HG02943 (cell line): ENCODE results near the gene XRCC1.

Experiments used
- ATAC-seq: cut with Tn5 transposase; IDR thresholded peaks from one replicate; pipeline ENCODE4 v1.9.1; 2021; ENCODE audit warnings: mild to moderate bottlenecking, low read depth, moderate library complexity; ENCODE audit not compliant: unreplicated experiment

The XRCC1 gene

DNA sequence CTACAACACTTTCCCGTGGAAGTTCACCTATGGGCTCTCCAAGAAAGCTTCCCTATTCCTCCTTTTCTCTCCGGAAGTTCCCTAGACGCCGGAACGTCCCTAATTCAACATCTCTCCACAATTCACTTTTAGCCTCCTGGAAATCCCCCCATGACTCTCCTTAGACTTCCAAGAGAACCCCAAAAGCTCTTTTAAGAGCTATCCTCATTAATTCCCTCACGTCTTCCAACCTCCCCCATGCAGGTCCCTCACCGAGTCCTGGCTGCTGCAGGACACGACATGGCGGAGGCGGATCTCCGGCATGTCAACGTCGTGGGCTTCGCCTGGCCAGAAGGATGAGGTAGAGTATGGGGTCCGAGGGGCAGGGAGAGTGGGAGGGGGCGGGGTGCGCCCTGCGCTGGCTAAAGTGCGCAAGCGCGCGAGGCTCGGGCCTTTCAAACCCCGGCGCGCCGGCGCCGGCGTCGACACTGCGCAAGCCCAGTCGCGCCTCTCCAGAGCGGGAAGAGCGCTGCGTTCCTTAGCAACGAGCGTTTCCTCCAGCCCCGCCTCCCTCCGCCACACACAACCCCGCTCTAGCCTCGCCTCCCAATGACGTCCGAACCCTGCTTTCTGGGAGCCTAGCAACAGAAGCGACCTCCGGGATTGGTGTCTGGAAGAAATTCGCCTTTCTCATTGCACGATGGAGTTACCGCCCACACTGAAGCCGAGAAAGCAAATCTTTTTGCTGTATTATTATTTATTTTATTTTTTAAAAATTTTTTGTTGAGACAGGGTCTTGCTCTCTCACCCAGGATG, at the start of gene XRCC1, which contains the start of gene PINLYP:
Gene XRCC1, minus strand, starts transcription at position 372 of the 795 bp plus-strand sequence. Its CDS starts 69 bp downstream, at position 303.
Gene PINLYP, plus strand, starts transcription at position 646 of the 795 bp plus-strand sequence. CDS start 1,391 bp downstream, outside the sequence.
- ATAC-seq, result peak; percentile 96

DNA sequence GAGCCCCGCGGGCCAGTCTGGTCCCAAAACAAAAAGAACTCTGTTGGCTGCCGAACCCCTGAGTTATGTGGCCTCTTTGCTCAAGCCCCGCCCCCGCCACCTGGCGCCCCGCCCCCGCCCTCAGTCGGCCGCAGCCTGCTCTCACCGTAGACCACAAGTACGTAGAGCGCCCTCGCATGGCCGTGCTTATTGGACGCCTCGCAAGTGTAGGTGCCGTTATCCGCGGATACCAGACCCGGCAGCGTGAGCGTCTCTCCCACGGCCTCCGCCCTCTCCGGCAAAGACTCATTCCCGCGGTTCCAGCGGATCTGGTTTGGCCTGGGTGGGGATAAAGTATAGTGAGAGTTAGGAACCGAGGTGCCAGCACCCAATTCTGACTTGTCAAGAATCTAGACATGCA, 49.6 kb upstream of the XRCC1 start:
- no peak for ATAC-seq

DNA sequence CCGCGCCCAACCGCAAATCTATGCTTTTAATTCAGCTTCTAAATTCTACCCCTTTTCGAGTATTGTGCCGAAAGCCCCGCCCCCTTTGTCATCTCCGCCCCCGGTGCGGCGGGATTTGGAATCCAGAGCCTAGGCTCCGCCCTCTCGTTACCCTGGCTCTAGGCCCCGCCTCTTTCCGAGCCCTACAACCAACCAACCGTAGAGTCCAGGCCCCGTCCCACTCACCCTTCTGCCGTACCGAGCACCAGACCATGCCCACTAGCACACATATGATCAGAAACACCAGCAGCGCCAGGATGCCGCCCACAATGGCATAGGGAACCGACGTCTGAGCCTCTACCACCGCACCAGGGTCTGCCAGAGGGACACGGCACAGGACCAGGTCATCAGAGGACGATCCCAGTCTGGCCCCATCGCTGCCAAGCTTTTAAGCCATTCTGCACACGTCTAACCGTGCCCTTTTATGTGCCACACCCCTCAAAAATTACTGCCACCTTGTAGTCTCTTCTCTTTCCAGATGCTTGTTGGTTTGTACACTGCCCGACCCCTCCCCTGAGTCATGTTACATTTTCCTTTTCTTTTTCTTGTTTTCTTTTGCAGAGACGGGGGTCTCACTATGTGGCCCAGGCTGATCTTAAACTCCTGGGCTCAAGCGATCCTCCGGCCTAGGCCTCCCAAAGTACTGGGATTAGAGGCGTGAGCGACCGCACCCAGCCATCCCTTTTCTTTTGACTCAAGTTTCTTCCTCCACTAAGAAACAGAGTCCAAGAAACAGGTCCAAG, 48.8 kb upstream of the XRCC1 start:
- ATAC-seq, result no peak

DNA sequence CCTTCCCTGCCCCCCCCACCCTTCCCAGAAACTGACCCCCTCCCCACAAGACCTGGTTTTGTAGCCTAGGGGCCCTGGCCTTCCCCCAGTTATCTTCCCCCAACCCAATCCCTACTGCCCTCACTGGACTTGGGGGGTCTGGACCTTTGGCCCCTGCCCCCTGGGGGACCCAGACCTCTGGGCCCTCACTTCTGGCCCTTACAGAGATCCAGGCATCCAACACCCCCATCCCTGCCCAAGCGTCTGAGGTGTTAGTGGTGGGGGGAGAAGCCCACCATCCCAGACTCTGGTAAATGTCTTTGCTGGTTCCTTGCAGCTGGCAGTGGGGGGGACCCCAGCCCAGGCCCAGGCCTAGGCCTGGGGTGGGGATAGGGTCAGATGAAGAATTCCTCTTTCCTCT, 47.6 kb upstream of the XRCC1 start:
- ATAC-seq, result no peak

DNA sequence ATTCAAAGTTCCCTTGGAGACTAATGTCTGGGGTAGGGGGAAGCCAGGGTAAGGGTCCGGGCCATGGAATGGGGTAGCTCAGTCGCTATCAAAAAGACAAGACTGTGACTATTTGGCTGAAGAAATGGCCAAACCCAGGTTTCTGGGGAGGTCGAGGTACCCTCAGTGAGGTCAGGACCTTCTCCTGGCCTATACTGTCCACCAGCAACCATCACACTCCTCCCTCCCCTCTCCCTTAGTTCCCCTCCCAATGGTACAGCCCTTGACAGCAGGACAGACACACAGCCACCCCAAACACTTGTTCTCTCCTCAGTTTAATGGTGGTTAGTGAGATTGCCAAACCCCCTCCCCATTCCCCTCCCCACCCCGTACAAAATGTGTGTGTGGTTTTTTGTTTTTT, 46.7 kb upstream of the XRCC1 start:
- no peak for ATAC-seq

- peak; percentile 5 for ATAC-seq
Observed at GRCh38 chr19:43620061-43621001, 45.0 kb upstream of the XRCC1 start.

DNA sequence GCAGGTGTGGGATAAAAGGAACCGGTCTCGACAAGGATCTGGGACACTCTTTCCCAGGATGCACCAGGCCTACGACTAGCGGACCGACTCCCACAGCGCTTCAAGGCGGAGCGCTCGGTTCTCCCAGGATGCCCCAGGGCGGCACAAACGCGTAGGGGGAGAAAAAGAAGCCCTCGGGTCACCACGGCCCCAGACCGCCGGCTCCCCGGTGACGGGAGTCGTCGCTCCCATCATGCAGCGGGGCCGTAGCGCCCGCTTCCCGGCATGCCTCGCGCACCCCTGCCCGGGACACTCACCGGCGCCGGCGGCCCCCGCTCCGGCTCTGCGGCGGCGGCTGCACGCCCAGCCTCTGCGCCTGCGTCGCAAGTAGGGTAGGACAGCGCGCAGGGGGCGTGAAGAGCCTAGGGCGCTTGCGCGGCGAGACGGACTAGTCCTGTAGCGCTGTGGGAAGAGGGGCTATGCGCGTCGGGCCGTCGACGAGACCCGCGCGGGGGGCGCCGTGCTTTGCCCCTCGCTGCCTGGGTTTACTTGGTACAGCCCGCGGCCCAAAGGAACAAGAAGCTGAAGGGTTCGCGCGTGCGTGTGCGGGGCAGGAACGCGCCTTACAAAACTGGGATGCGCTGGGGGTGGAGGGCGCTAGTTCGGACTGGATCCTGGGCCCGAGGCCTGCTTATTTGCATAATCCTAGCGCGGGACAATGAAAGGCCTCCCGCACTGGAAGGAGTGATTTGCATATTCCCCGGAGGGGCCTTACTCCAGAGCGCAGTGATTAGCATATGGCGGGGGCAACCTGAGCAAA, 44.1 kb upstream of the XRCC1 start, which contains the start of gene ZNF428:
Gene ZNF428, minus strand, starts transcription at position 368 of the 799 bp plus-strand sequence. CDS start 5,325 bp downstream, outside the sequence.
- ATAC-seq, result peak; percentile 70

DNA sequence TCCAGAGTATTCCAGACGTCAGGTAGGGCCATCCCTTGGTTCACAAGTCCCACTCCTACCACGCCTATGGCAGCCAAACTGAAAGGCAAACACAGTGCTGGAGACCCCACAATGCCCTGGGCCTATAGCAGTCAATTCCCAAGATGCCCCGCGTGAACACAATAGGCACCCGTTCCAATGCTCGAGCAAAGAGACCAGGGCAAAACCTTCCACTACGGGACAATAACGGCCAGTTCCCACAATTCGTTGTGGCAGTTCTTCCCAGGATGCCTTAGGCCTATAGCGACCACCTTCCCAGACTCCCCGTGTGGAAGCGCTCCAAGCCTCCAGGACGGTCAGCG, 43.6 kb upstream of the XRCC1 start:
- peak; percentile 22 for ATAC-seq

GRCh38 chr19:43616954-43617353, 41.6 kb upstream of the XRCC1 start:
- no peak for ATAC-seq

- no peak for ATAC-seq
Observed at GRCh38 chr19:43616306-43616705, 41.0 kb upstream of the XRCC1 start.

DNA sequence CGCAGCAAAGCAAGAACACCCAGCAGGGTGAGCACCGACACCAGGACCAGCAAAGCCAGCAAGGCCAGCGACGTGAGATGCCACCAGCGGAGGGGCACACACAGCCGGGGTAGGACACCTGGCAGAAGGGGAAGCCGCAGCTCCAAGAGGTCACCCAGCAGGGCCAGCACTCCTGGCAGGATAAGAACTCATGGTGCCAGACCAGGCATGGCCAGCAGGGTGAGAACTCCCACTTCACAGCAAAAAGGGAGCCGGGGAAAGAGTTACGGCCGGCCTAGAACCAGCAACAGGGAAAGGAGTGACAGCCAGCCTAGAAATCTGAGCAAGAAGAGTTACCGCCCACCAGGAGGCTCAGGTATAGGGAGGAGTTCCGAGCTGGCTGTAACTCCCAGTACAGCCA, 37.0 kb upstream of the XRCC1 start:
- ATAC-seq, result no peak

- ATAC-seq, result no peak
Observed at GRCh38 chr19:43611788-43612187, 36.5 kb upstream of the XRCC1 start, which contains the start of gene SRRM5. SRRM5 (plus strand) TSS chr19:43612088; CDS start chr19:43612122, 34 bp downstream.

DNA sequence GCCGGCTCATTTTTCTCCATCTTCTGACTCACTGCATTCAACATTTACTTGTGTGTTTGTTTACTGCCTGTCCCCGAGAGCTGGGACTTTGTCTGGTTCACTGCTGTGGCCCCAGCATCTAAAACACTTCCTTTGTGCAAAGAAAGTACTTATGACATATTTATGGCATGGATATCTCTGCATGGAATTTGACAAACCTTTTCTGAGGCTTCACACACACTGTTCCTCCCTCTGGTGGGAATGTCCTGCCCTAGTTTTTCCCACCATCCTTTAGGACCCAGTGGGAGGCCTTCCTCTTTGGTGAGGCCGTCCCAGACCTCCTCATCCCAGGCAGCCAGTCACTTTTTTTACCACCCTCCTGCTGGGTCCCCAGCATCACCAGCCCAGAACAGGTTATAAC, 35.2 kb upstream of the XRCC1 start:
- no peak for ATAC-seq

GRCh38 chr19:43609872-43610271, 34.5 kb upstream of the XRCC1 start:
- no peak for ATAC-seq

DNA sequence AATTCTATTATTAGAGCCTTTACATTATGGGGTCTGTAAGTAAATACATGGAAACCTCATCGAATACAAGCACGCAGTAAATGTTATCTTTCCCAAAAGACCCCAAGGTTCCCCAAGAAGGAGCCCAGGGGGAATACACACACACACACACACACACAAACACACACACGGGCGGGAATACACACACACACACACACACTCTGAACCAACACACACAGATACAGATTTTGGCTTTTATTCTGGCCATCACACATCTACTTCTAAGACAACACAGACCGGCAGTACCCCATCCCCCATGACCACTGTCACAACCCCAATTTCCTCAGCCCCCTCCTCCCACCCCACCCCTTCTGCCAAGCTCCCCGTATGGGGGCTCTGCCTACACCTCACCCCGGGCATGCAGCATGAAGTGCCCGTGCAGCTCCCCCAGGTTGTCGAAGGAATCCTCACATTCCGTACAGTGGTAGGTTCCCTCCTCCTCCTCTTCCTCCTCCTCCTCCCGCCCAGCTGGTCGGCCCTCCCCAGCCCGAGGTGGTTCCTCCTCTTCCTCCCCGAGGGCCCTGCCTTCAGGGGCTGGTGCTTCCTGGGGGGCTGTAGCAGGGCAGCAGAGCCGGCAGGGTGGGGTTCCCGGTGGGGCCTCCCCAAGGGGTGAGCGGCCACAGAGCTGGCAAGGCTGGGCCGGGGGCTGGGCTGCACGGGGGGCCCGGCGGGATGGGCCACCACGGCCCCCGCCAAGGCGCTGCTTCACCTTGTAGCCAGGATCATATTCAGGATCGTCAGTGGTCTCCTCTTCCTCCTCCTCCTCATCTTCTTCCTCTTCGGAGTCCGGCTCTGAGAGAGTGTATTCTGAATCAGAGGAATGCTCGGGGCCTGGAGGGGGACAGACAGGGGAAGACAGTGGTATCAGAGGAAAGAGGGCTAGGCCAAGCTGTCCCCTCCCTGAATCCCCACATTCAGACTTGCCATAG, 32.2 kb upstream of the XRCC1 start:
- ATAC-seq, result no peak

DNA sequence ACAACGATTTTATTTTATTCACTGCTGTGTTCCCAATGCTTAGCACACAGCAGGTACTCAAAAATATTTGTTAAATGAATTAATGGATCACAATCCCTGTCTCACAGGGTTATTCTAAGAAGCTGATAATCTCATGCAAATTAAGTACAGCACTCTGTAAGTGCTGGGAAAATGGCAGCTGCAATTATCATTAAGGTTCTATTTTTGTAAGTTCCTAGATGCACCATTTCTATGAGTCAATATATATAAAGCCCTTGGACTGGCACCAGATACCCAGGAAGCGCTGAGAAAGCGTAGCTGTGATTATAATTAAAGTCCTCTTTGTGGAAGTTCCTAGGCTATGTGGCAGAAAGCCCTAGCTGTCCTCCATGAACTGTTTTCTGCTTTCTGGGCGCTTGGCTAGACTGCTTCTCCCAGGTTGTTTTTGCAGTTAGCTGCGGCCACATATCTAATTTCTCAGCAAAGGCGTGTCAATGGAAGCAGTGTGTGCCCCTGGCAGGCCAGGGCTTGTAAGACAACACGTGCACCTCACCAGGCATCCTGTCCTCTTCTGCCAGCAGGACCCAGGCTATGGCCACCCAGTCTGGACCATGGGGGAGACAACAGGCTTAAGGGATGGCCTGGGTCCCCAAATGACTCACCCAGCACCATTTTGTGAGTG, 31.4 kb upstream of the XRCC1 start:
- no peak for ATAC-seq

GRCh38 chr19:43605875-43606568, 30.7 kb upstream of the XRCC1 start:
- ATAC-seq, result no peak
